ENCODE data around the gene SLC16A8.
"Not testable (repeated sequence)": the region's sequence is repeated elsewhere in the genome, so short reads cannot be mapped to it uniquely, and the experiment has no call there.

SLC16A8 gene

GRCh38 chr22:38043151-38044039, 40.6 kb downstream of the SLC16A8 start:
- DNase-seq (ENCODE audit: low read depth, low spot score): no peak

- no peak for DNase-seq (ENCODE audit: low read depth, low spot score)
These were observed 41.5 kb downstream of the SLC16A8 start for GRCh38 chr22:38042488-38042790.

GRCh38 chr22:38041760-38042487, 42.1 kb downstream of the SLC16A8 start:
- DNase-seq (ENCODE audit: low read depth, low spot score): no peak

GRCh38 chr22:38040953-38041759, 42.8 kb downstream of the SLC16A8 start:
- DNase-seq (ENCODE audit: low read depth, low spot score): no peak

GRCh38 chr22:38038890-38039812, 44.8 kb downstream of the SLC16A8 start:
- DNase-seq (ENCODE audit: low read depth, low spot score): no peak

- no peak for DNase-seq (ENCODE audit: low read depth, low spot score)
These were observed 45.6 kb downstream of the SLC16A8 start for GRCh38 chr22:38038426-38038825.

GRCh38 chr22:38037367-38038150, 46.4 kb downstream of the SLC16A8 start:
- DNase-seq (ENCODE audit: low read depth, low spot score): not testable (repeated sequence)

GRCh38 chr22:38036392-38037062, 47.5 kb downstream of the SLC16A8 start:
- DNase-seq (ENCODE audit: low read depth, low spot score): no peak

GRCh38 chr22:38035530-38035885, 48.5 kb downstream of the SLC16A8 start:
- DNase-seq (ENCODE audit: low read depth, low spot score): no peak

- DNase-seq (ENCODE audit: low read depth, low spot score): no peak
These were observed 49.0 kb downstream of the SLC16A8 start for GRCh38 chr22:38034884-38035529.

- DNase-seq (ENCODE audit: low read depth, low spot score): no peak
These were observed 49.6 kb downstream of the SLC16A8 start for GRCh38 chr22:38034278-38034882.

- DNase-seq (ENCODE audit: low read depth, low spot score): no peak
These were observed 50.3 kb downstream of the SLC16A8 start for GRCh38 chr22:38033522-38034277.

- DNase-seq (ENCODE audit: low read depth, low spot score): no peak
These were observed 51.1 kb downstream of the SLC16A8 start for GRCh38 chr22:38032681-38033521.

- no peak for DNase-seq (ENCODE audit: low read depth, low spot score)
These were observed 52.5 kb downstream of the SLC16A8 start for GRCh38 chr22:38031491-38031890.

- no peak for DNase-seq (ENCODE audit: low read depth, low spot score)
These were observed 53.5 kb downstream of the SLC16A8 start for GRCh38 chr22:38030311-38031133.

- no peak for DNase-seq (ENCODE audit: low read depth, low spot score)
These were observed 54.1 kb downstream of the SLC16A8 start for GRCh38 chr22:38029901-38030300.
